H1 (cell line): Measurements from ENCODE around the gene CCDC171. TPM values are rescaled to one million over a fixed set of nuclear protein-coding genes. Genes with fewer than 3 reads are reported as not detected.

Experiments
- JUN ChIP-seq: IDR thresholded peaks from 2 replicates; pipeline ENCODE4 v1.6.1; 2011; ENCODE audit warnings: low read depth, mild to moderate bottlenecking, improper control_type of control experiment, low read length
- polyA plus RNA-seq, 7 experiments: library from polyadenylated mRNA; depleted of rRNA in 3 of 7; stranded (reverse) in 5 of 7; unstranded in 2 of 7; fragments of >200 nt in 5 of 7; fragments of 200-250 nt in 2 of 7; gene quantifications; 1 replicate in 5 of 7; 2 replicates in 1 of 7; 4 replicates in 1 of 7; pipeline versions ENCODE4 v1.2.1 to v1.2.3, GENCODE V29; 2011 to 2013; ENCODE audit warnings: missing spikeins in 2 of 7, mixed read lengths in 2 of 7
- total RNA-seq: library from RNA; stranded (reverse); fragmentation: NEBNext Ultra II Directional; extraction: Animal tissue kit (Norgen Biotek cat#: 25700); gene quantifications from 2 replicates; pipeline ENCODE4 v1.2.1, GENCODE V29; 2021

The CCDC171 gene
- total and polyA plus RNA-seq, 2 of the 8 experiments (the other 6 are each of a cell fraction or from before 2014, with no cell fraction given) = 0.83 to 2.3 TPM

DNA sequence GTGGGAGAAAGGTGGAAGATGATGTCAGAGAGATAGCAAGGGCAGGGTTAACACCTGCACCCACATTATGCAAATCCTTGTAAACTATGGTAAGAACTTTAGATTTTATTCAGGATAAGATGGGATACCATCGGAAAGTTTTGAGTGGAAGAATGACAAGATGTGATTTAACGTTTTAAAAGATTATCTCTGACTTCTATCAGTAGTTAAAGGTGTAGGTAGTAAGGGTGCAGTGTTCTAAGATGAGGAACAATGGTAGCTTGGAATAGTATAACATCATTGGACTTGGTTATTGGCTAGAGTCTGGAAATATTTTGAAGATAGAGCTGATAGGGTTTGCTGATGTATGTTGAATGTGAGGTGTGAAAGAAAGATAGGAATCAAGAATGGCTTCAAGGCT lies 211.3 kb downstream of the CCDC171 start (continued):
- no peak for TF ChIP-seq JUN
